HCT116 (cell line): ENCODE data around the gene FOXF2. TPM values are rescaled to one million over a fixed set of nuclear protein-coding genes. Genes with fewer than 3 reads are reported as not detected.

Experiments
- ATAC-seq: fragments of 200-7000 bp; cut with Tn5 transposase; 2 replicates; pipeline ENCODE4 v1.9.1; 2020; ENCODE audit warnings: mild to moderate bottlenecking, moderate library complexity
- BruUV-seq: library from RNA; stranded (reverse); fragments of 400-500 nt; replicated peaks from 2 replicates; lab custom pipeline; 2021; lab: Mats Ljungman, UMichigan
- CTCF ChIA-PET: fragments of 300-600 bp; sonication (Branson Sonifier 250); formaldehyde crosslinking; loops from one replicate; lab custom pipeline; 2021; ENCODE audit warnings: antibody characterized with exemption; lab: Charles Lee
- POLR2A ChIA-PET: fragments of 300-600, 350-600 bp; sonication (Branson Sonifier 250); formaldehyde crosslinking; loops from one replicate; lab custom pipeline; 2021; ENCODE audit warnings: antibody characterized with exemption; lab: Charles Lee
- RAD21 ChIA-PET, 2 experiments: fragments of 300-600 bp; sonication (Branson Sonifier 250); formaldehyde crosslinking; loops; one replicate each; lab custom pipeline; 2023; ENCODE audit warnings: low total read pairs in 2 of 2; ENCODE audit not compliant: uncharacterized antibody in 2 of 2, unreplicated experiment in 2 of 2, low non-redundant PET in 1 of 2; lab: Charles Lee
- DNase-seq: peaks from one replicate; pipeline ENCODE4 v3.0.0-alpha.2; 2010; ENCODE audit warnings: low read depth, low spot score
- H2AFZ ChIP-seq: fragments of 200-600 bp; shearing (Covaris generic), sonication (generic); 2 replicates; pipeline ENCODE4 v1.6.1; 2017; ENCODE audit warnings: low read depth, mixed run types, mixed read lengths, antibody characterized with exemption, low read length; ENCODE audit not compliant: poor library complexity, severe bottlenecking
- H3K27ac ChIP-seq: 2 replicates; pipeline ENCODE4 v1.5.1; 2012; ENCODE audit warnings: low read depth, low read length
- H3K27me3 ChIP-seq: fragments of 200-600 bp; sonication (generic); 2 replicates; pipeline ENCODE4 v1.6.1; 2016; ENCODE audit warnings: mixed run types, low read length, mixed read lengths; ENCODE audit not compliant: insufficient read depth
- H3K36me3 ChIP-seq, 2 experiments: fragments of 200-500 bp in 1 of 2; fragments of 200-600 bp in 1 of 2; sonication (Bioruptor generic) in 1 of 2; sonication (generic) in 1 of 2; 2 replicates each; pipeline versions ENCODE4 v1.5.1 to v1.6.1; 2014 to 2016; ENCODE audit warnings: low read length in 2 of 2, inconsistent platforms in 1 of 2, mixed read lengths in 1 of 2, mixed run types in 1 of 2; ENCODE audit not compliant: insufficient read depth in 2 of 2, control insufficient read depth in 1 of 2
- H3K4me1 ChIP-seq, 2 experiments: fragments of 200-600 bp in 1 of 2; sonication (generic) in 1 of 2; 2 replicates each; pipeline versions ENCODE4 v1.5.1 to v1.6.1; 2012 to 2017; ENCODE audit warnings: low read length in 2 of 2, inconsistent platforms in 1 of 2, mild to moderate bottlenecking in 1 of 2, mixed read lengths in 1 of 2, mixed run types in 1 of 2, moderate library complexity in 1 of 2; ENCODE audit not compliant: insufficient read depth in 2 of 2, control insufficient read depth in 1 of 2
- H3K4me2 ChIP-seq: fragments of 200-600 bp; sonication (generic); 2 replicates; pipeline ENCODE4 v1.6.1; 2017; ENCODE audit warnings: mixed run types, low read length, mixed read lengths
- H3K4me3 ChIP-seq, 2 experiments: fragments of 200-600 bp in 1 of 2; sonication (generic) in 1 of 2; replicated peaks in 1 of 2; 2 replicates each; pipeline ENCODE4 v1.5.1; 2011 to 2016; ENCODE audit warnings: low read length in 2 of 2, control low read depth in 1 of 2, low read depth in 1 of 2, mild to moderate bottlenecking in 1 of 2, mixed read lengths in 1 of 2, mixed run types in 1 of 2
- H3K79me2 ChIP-seq: fragments of 200-600 bp; sonication (generic); 2 replicates; pipeline ENCODE4 v1.6.1; 2017; ENCODE audit warnings: mild to moderate bottlenecking, mixed run types, low read length, moderate library complexity, mixed read lengths; ENCODE audit not compliant: insufficient read depth
- H3K9ac ChIP-seq: fragments of 200-600 bp; sonication (generic); 2 replicates; pipeline ENCODE4 v1.6.1; 2016; ENCODE audit warnings: low read length, mixed read lengths
- H3K9me2 ChIP-seq: fragments of 200-600 bp; sonication (generic), shearing (Covaris generic); 2 replicates; pipeline ENCODE4 v1.6.1; 2017; ENCODE audit warnings: mixed run types, mild to moderate bottlenecking, moderate library complexity; ENCODE audit not compliant: insufficient read depth
- H3K9me3 ChIP-seq, 2 experiments: fragments of 200-500 bp in 1 of 2; fragments of 200-600 bp in 1 of 2; sonication (Bioruptor generic) in 1 of 2; sonication (generic) in 1 of 2; 2 replicates each; pipeline ENCODE4 v1.6.1; 2014 to 2017; ENCODE audit warnings: low read length in 2 of 2, mixed read lengths in 2 of 2, inconsistent platforms in 1 of 2, low read depth in 1 of 2, mild to moderate bottlenecking in 1 of 2, mixed run types in 1 of 2, moderate library complexity in 1 of 2; ENCODE audit not compliant: control insufficient read depth in 1 of 2, insufficient read depth in 1 of 2
- H4K20me1 ChIP-seq: fragments of 200-600 bp; sonication (generic), shearing (Covaris generic); 2 replicates; pipeline ENCODE4 v1.6.1; 2017; ENCODE audit warnings: mixed run types, mild to moderate bottlenecking, moderate library complexity; ENCODE audit not compliant: insufficient read depth
- ATF3 ChIP-seq: IDR thresholded peaks from 2 replicates; pipeline ENCODE4 v1.6.1; 2012
- CBX3 ChIP-seq: IDR thresholded peaks from 2 replicates; pipeline ENCODE4 v1.6.1; 2012; ENCODE audit warnings: low read depth
- CEBPB ChIP-seq: IDR thresholded peaks from 2 replicates; pipeline ENCODE4 v1.6.1; 2012; ENCODE audit warnings: low read depth
- CTCF ChIP-seq, 3 experiments: fragments of 200-600 bp in 1 of 3; sonication (generic) in 1 of 3; IDR thresholded peaks in 2 of 3; conservative IDR thresholded peaks in 1 of 3; 2 replicates each; pipeline ENCODE4 v1.5.1; 2012 to 2017; ENCODE audit warnings: low read depth in 2 of 3, low read length in 2 of 3, antibody characterized with exemption in 1 of 3, borderline replicate concordance in 1 of 3, control low read depth in 1 of 3, mild to moderate bottlenecking in 1 of 3, mixed read lengths in 1 of 3, mixed run types in 1 of 3, moderate library complexity in 1 of 3; ENCODE audit not compliant: insufficient read depth in 1 of 3
- EZH2 ChIP-seq: fragments of 200-600 bp; sonication (generic); IDR thresholded peaks from 2 replicates; pipeline ENCODE4 v1.6.1; 2017; ENCODE audit warnings: antibody characterized with exemption, mixed run types
- EZH2phosphoT487 ChIP-seq: fragments of 200-600 bp; IDR thresholded peaks from 2 replicates; pipeline ENCODE4 v1.6.1; 2018; ENCODE audit warnings: antibody characterized with exemption, borderline replicate concordance
- MAX ChIP-seq: IDR thresholded peaks from 2 replicates; pipeline ENCODE4 v1.6.1; 2012
- POLR2AphosphoS5 ChIP-seq: IDR thresholded peaks from 2 replicates; pipeline ENCODE4 v1.6.1; 2011; ENCODE audit warnings: mild to moderate bottlenecking, low read depth, low read length, moderate library complexity
- SP1 ChIP-seq: IDR thresholded peaks from 2 replicates; pipeline ENCODE4 v1.6.1; 2012; ENCODE audit warnings: low read depth
- TCF7L2 ChIP-seq: IDR thresholded peaks from 2 replicates; pipeline ENCODE4 v1.7.0; 2011; ENCODE audit warnings: borderline replicate concordance, inconsistent platforms; ENCODE audit not compliant: insufficient read depth, insufficient read length; ENCODE audit errors: extremely low read depth
- ZBTB33 ChIP-seq: IDR thresholded peaks from 2 replicates; pipeline ENCODE4 v1.6.1; 2011; ENCODE audit warnings: mild to moderate bottlenecking, low read length, moderate library complexity; ENCODE audit not compliant: insufficient replicate concordance; ENCODE audit errors: extremely low read depth
- intact Hi-C: fragments of 100-400 bp; cut with micrococcal nuclease; formaldehyde crosslinking; loops from 2 replicates; pipeline ENCODE4 v1.10.0; 2022
- total RNA-seq: library from RNA; stranded (reverse); gene quantifications from one replicate; pipeline ENCODE4 v1.2.1, GENCODE V29; 2021; ENCODE audit not compliant: unreplicated experiment

The FOXF2 gene
- total RNA-seq, 1 experiment from 2014 or later: not detected

GRCh38 chr6:1393641-1394283, 4.4 kb downstream of the FOXF2 start:
- Histone ChIP-seq H3K79me2 (no peaks in the 10 kb centered on the region), H3K36me3 (no peaks in the 10 kb centered on the region), H3K27ac (no peak overlapping the region), H2AFZ (no peak overlapping the region), H3K9me2 (no peaks in the 10 kb centered on the region), H3K27me3 (no peaks in the 10 kb centered on the region), H3K4me3 (no peak overlapping the region), H3K9me3 (no peaks in the 10 kb centered on the region), H3K4me2 (no peak overlapping the region), H3K4me1 (0 out of 4 replicates have a peak, but pooled peaks cover 0 to 3% of the 10 kb centered on the region in 2 experiments), H3K9ac (no peak overlapping the region), H4K20me1 (no peaks in the 10 kb centered on the region)
- intact Hi-C loops: no loop called here
- RAD21 ChIA-PET: no interaction called here
- ATAC-seq (no peak), DNase-seq (no peak)
- no TSS peak for BruUV-seq
- TF ChIP-seq CEBPB (no peak), EZH2 (no peak), ZBTB33 (no peak), MAX (no peak), SP1 (no peak), POLR2AphosphoS5 (no peak), CTCF (IDR thresholded peaks at IDR 0.05 in 2 of 3, conservative IDR thresholded peaks at IDR 0.05 in 1 of 3; ENCODE audit: borderline replicate concordance in 1 of 3, insufficient read depth in 1 of 3, low read depth in 2 of 3, low read length in 2 of 3) (no peak), TCF7L2 (no peak), ATF3 (no peak), CBX3 (no peak), EZH2phosphoT487 (no peak)
- CTCF ChIA-PET: no interaction called here
- POLR2A ChIA-PET: no interaction called here
